IPS-20b (cell line): ENCODE data around the gene ATP11C.
"Not testable (repeated sequence)": the region's sequence is repeated elsewhere in the genome, so short reads cannot be mapped to it uniquely, and the experiment has no call there.

Experiments
- H3K27ac ChIP-seq: one replicate; pipeline ENCODE4 v1.5.1; 2013; ENCODE audit warnings: low read length
- H3K27me3 ChIP-seq: 2 replicates; pipeline ENCODE4 v1.6.1; 2013; ENCODE audit warnings: mild to moderate bottlenecking, low read length, inconsistent platforms; ENCODE audit not compliant: insufficient read depth
- H3K36me3 ChIP-seq: 2 replicates; pipeline ENCODE4 v1.6.1; 2013; ENCODE audit warnings: low read depth, mild to moderate bottlenecking, inconsistent platforms, low read length, moderate library complexity; ENCODE audit not compliant: insufficient read depth
- H3K4me1 ChIP-seq: 2 replicates; pipeline ENCODE4 v1.6.1; 2013; ENCODE audit warnings: mild to moderate bottlenecking, control low read depth, inconsistent platforms, low read length, moderate library complexity; ENCODE audit not compliant: insufficient read depth
- H3K4me3 ChIP-seq: 2 replicates; pipeline ENCODE4 v1.5.1; 2013; ENCODE audit warnings: mild to moderate bottlenecking, low read length, inconsistent platforms
- H3K9ac ChIP-seq: 2 replicates; pipeline ENCODE4 v1.6.1; 2013; ENCODE audit warnings: low read depth, mild to moderate bottlenecking, inconsistent platforms, low read length, moderate library complexity
- H3K9me3 ChIP-seq: 2 replicates; pipeline ENCODE4 v1.6.1; 2013; ENCODE audit warnings: mild to moderate bottlenecking, low read depth, low read length, inconsistent platforms; ENCODE audit not compliant: insufficient read depth

The ATP11C gene

DNA sequence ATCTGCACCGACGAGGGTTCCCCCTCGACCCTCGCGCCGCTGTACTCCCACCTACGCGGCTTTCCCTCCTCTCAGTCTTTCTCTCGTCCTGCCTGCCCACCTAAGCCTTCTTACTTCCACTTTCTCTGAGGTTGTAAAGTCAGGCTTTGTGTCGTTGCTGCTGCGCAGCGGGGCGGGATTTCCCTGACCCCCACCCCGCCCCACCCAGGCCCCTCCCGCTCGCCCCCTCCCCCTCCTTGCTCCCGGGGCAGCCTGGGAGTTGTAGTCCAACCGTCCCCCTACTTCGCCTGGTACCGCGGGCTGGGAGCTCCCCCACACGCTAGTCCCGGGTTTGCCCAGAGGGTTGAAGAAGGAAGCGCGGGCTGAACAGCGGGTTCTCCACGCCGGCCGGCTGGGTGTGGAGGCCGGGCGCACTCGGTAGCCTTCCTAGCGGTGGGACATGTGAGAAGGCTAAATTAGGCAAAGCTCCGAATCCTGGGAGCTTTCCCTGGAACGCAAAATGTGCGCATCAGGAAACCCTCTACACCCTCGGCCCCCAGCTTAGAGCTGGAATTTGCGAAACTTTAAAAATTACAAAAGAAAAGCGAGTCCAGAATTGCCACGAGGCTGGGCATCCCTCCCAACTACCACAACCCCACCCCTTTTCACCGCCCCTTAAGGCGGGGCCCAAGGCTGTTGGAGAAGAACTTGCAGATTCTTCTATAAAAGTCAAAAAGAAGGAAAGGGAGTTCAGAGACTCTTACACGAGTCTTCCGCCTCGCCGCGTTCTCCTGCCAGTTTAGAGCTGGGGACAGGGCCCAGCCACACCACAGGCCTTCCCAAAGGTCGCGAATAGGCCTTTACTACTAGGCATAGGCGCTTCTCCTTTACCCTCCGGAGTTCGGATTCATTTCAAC lies at the start of gene ATP11C:
Gene ATP11C (minus strand): TSS at position 153 of the 896 bp plus-strand sequence. CDS start 1,011 bp downstream, outside the sequence.
- H3K4me1 ChIP-seq, result peaks cover 10% of the 10 kb centered on the region; the same call in 1 of the 2 replicates
- no peaks in the 10 kb centered on the region for H3K36me3 ChIP-seq
- H3K27me3 ChIP-seq, result no peaks in the 10 kb centered on the region; the same call in 1 of the 2 replicates
- peak within 1 kb of the TSS; percentile 90 for H3K4me3 ChIP-seq
- peak within 1 kb of the TSS; percentile 82; the same call in 1 of the 2 replicates for H3K9ac ChIP-seq
- H3K27ac ChIP-seq, result no peak within 1 kb of the TSS
- H3K9me3 ChIP-seq, result no peaks in the 10 kb centered on the region

- Histone ChIP-seq H3K9me3 (no peaks in the 10 kb centered on the region), H3K9ac (no peak overlapping the region), H3K4me3 (no peak overlapping the region), H3K36me3 (no peaks in the 10 kb centered on the region), H3K27me3 (no peaks in the 10 kb centered on the region; the same call in 1 of the 2 replicates), H3K27ac (no peak overlapping the region), H3K4me1 (no peaks in the 10 kb centered on the region)
Measured at GRCh38 chrX:139974471-139974870, 41.6 kb upstream of the ATP11C start.

DNA sequence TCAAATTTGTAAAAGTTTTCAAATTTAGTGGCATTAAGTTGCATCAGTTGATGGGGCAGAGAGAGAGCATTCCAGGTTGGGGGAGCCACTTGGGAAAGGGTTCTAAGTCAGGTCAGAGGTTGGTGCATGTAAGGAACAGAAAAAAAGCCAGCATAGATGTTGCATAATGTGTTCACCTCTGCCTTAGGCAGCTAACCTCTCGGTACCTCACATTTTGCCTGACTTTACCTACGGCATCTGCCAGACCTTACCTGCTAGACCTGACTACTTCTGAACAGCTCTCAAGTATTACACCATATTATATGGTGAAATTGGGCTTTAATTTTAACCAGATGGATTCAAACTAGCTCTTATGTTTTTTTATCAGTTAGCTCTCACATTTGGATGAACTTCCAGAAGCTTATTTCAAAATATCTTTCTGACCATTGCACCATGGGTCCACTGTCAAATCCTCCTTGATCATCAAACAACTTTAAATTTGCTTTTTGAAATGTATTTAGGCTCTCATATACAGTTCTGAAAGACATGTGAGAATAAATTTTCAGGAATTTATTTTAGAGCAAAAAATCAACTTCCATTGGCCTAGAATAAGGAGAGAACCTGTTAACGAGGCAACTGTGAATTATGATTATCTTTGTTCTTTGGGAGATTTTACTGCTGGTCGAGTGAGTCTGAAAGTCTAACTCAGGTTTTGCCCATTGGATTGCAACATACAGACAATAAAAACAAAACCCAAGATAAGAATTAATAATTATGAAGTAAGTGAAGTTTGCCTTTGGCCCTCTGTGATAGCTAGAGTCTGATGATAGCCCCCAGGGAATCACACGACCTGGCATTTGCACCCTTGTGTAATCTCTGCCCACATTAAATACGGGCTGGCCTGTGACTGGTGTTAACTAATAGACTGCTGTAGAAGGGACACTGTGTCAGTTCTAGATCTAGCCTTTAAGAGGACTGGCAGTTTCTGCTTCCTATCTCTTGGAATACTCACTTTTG lies 40.1 kb upstream of the ATP11C start:
- H3K4me1 ChIP-seq, result no peaks in the 10 kb centered on the region
- no peaks in the 10 kb centered on the region for H3K36me3 ChIP-seq
- H3K9me3 ChIP-seq, result no peaks in the 10 kb centered on the region
- H3K27ac ChIP-seq, result no peak overlapping the region
- H3K9ac ChIP-seq, result no peak overlapping the region
- H3K4me3 ChIP-seq, result no peak overlapping the region
- H3K27me3 ChIP-seq, result no peaks in the 10 kb centered on the region; the same call in 1 of the 2 replicates

- Histone ChIP-seq H3K36me3 (no peaks in the 10 kb centered on the region), H3K27ac (no peak overlapping the region), H3K9ac (no peak overlapping the region)
Measured at GRCh38 chrX:139972113-139972512, 39.3 kb upstream of the ATP11C start.

DNA sequence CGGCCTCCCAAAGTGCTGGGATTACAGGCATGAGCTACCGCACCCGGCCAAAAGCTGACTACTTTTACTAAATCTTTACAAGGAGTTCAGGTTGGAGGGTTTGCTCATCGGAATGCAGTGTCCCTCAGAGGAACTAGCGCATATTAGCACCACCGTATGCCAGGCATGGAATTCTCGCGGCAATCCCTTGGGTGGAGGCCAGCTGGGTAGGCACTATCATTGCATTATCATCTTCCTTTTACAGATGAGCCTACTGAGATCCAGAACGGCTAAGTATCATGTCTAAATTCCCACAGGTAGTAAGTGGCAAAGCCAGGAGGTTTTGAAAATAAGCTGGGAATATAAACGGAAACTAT lies 38.5 kb upstream of the ATP11C start:
- no peaks in the 10 kb centered on the region; the same call in 1 of the 2 replicates for H3K27me3 ChIP-seq
- H3K9ac ChIP-seq, result no peak overlapping the region
- H3K4me3 ChIP-seq, result peak overlapping the region; percentile 33; the same call in 1 of the 2 replicates
- H3K9me3 ChIP-seq, result no peaks in the 10 kb centered on the region
- no peaks in the 10 kb centered on the region for H3K36me3 ChIP-seq
- no peak overlapping the region for H3K27ac ChIP-seq
- no peaks in the 10 kb centered on the region for H3K4me1 ChIP-seq

More at GRCh38 chrX:139972113-139972512, 39.3 kb upstream of the ATP11C start:
- Histone ChIP-seq H3K4me3 (no peak overlapping the region), H3K27me3 (no peaks in the 10 kb centered on the region; the same call in 1 of the 2 replicates), H3K4me1 (no peaks in the 10 kb centered on the region), H3K9me3 (no peaks in the 10 kb centered on the region)

DNA sequence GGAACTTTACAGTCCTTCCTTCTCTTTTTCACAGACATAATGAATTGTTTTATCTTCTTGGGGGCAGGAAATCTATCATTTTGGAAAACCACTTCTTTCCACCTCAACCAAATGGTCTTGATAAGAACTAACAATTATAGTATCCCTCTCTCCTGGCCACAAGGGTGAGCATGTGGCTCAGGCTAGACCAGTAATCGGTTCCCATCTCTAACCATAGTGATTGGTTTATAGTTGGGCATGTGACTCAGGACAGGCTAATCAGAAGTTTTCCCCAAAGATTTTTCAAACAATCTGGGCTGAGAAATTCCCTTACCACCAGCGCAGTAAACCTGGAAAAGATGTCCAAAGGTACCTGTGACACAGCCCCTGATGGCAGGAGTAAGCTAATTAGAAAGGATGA lies 36.4 kb upstream of the ATP11C start:
- no peak overlapping the region for H3K4me3 ChIP-seq
- H3K27me3 ChIP-seq, result no peaks in the 10 kb centered on the region; the same call in 1 of the 2 replicates
- H3K9ac ChIP-seq, result no peak overlapping the region
- no peaks in the 10 kb centered on the region for H3K9me3 ChIP-seq
- H3K27ac ChIP-seq, result no peak overlapping the region
- H3K4me1 ChIP-seq, result no peaks in the 10 kb centered on the region
- no peaks in the 10 kb centered on the region for H3K36me3 ChIP-seq

GRCh38 chrX:139967750-139968149 lies 34.9 kb upstream of the ATP11C start:
- Histone ChIP-seq H3K4me1 (no peaks in the 10 kb centered on the region), H3K9me3 (no peaks in the 10 kb centered on the region), H3K4me3 (no peak overlapping the region), H3K27me3 (no peaks in the 10 kb centered on the region; the same call in 1 of the 2 replicates), H3K9ac (no peak overlapping the region), H3K27ac (no peak overlapping the region), H3K36me3 (no peaks in the 10 kb centered on the region)

- no peaks in the 10 kb centered on the region for H3K9me3 ChIP-seq
- no peak overlapping the region for H3K9ac ChIP-seq
- H3K4me1 ChIP-seq, result no peaks in the 10 kb centered on the region
- H3K4me3 ChIP-seq, result no peak overlapping the region
- H3K27me3 ChIP-seq, result no peaks in the 10 kb centered on the region; the same call in 1 of the 2 replicates
- H3K36me3 ChIP-seq, result no peaks in the 10 kb centered on the region
- no peak overlapping the region for H3K27ac ChIP-seq
Measured at GRCh38 chrX:139967300-139967699, 34.4 kb upstream of the ATP11C start.

DNA sequence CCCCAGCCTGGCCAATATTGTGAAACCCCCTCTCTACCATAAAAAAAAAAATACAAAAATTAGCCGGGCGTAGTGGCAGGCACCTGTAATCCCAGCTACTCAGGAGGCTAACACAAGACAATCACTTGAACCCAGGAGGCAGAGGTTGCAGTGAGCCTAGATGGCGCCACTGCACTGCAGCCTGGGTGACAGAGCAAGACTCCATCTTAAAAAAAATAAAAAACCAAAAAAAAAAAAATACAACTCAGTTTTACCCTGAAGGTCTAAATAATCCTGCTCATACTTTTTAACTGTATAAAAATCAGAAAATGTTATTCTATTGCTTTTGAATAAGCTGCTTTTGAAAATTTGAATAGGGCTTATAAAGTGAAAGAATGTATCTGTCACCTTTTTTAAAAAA lies 33.3 kb upstream of the ATP11C start:
- not testable (repeated sequence) for H3K9ac ChIP-seq, H3K36me3 ChIP-seq, H3K4me3 ChIP-seq, H3K4me1 ChIP-seq, H3K9me3 ChIP-seq, H3K27me3 ChIP-seq, H3K27ac ChIP-seq

DNA sequence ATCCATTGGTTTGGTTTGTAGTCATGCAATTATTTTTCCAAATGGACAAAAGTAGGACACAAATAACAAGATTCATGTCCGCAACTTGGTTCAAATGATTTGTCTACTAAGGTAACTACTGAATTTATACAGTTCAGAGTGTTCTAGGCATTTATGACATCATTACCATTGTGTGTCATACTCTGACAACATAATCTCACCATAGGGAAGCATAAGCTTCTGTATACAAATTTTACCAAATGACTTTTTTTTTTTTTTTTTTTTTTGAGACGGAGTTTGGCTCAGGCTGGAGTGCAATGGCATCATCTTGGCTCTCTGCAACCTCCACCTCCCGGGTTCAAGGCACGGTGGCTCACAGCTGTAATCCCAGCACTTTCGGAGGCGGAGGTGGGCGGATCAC lies 32.6 kb upstream of the ATP11C start, which contains the start of gene CXorf66:
Gene CXorf66 (minus strand): TSS at position 101 of the 400 bp plus-strand sequence. CDS start 25 bp downstream, at position 76.
- H3K9ac ChIP-seq, result no peak within 1 kb of the TSS
- no peaks in the 10 kb centered on the region for H3K4me1 ChIP-seq
- H3K36me3 ChIP-seq, result no peaks in the 10 kb centered on the region
- H3K4me3 ChIP-seq, result no peak within 1 kb of the TSS
- no peaks in the 10 kb centered on the region for H3K9me3 ChIP-seq
- H3K27ac ChIP-seq, result no peak within 1 kb of the TSS
- H3K27me3 ChIP-seq, result no peaks in the 10 kb centered on the region

DNA sequence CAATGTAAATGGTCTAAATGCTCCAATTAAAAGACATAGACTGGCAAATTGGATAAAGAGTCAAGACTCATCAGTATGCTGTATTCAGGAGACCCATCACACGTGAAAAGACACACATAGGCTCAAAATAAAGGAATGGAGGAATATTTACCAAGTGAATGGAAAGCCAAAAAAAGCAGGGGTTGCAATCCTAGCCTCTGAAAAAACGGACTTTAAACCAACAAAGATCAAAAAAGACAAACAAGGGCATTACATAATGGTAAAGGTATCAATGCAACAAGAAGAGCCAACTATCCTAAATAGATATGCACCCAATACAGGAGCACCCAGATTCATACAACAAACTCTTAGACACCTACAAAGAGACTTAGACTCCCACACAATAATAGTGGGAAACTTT lies 28.2 kb upstream of the ATP11C start:
- not testable (repeated sequence) for H3K27ac ChIP-seq, H3K4me1 ChIP-seq, H3K9ac ChIP-seq, H3K36me3 ChIP-seq, H3K27me3 ChIP-seq, H3K4me3 ChIP-seq, H3K9me3 ChIP-seq
